Ovary (tissue), 9 donors: ENCODE data around the gene C1QB. TPM values are rescaled to one million over a fixed set of nuclear protein-coding genes. Genes with fewer than 3 reads are reported as not detected.

ENCODE experiments used
- DNase-seq, 5 donors: peaks; one replicate each; pipeline ENCODE4 v3.0.0-alpha.2; 2019 to 2020
- H3K27ac ChIP-seq, 2 donors: fragments of 200-600 bp; one replicate each; pipeline versions ENCODE4 v1.5.1 to v1.8.0; 2019 to 2022
- H3K27me3 ChIP-seq: fragments of 200-600 bp; one replicate; pipeline ENCODE4 v1.8.0; 2022
- H3K36me3 ChIP-seq: fragments of 200-600 bp; sonication (generic); one replicate; pipeline ENCODE4 v1.5.1; 2019
- H3K4me1 ChIP-seq: one replicate; pipeline ENCODE4 v1.8.1; 2013; ENCODE audit warnings: mild to moderate bottlenecking, moderate library complexity; ENCODE audit not compliant: insufficient read depth
- H3K4me3 ChIP-seq: fragments of 200-600 bp; sonication (generic); one replicate; pipeline ENCODE4 v1.5.1; 2017
- H3K9me3 ChIP-seq, 2 donors: fragments of 200-600 bp in 1 of 2; sonication (generic) in 1 of 2; one replicate each; pipeline versions ENCODE4 v1.5.1 to v1.8.1; 2013 to 2019; ENCODE audit warnings: mild to moderate bottlenecking in 1 of 2, moderate library complexity in 1 of 2
- EP300 ChIP-seq: sonication (generic); formaldehyde crosslinking; IDR thresholded peaks from one replicate; pipeline ENCODE4 v1.6.1; 2017; ENCODE audit warnings: antibody characterized with exemption
- POLR2A ChIP-seq: fragments of 450-650 bp; IDR thresholded peaks from one replicate; pipeline ENCODE4 v1.6.1; 2017; ENCODE audit warnings: antibody characterized with exemption, mild to moderate bottlenecking, moderate library complexity
- WGBS, 3 donors: extraction: QIAGEN DNeasy Blood & Tissue Kit in 1 of 3; methylation state at CpG; one replicate each; pipeline versions ENCODE4 v1.1.5 to v1.1.7; 2013 to 2017; 5-methylcytosine and 5-hydroxymethylcytosine counted together
- intact Hi-C, 4 donors: fragments of 100-400 bp; cut with DNase I; formaldehyde crosslinking; loops; one replicate each; pipeline versions ENCODE4 v1.11.0 to v1.15.1; 2022 to 2023
- polyA plus RNA-seq, 2 donors: library from polyadenylated mRNA; stranded (reverse); fragments of 200-250 nt in 1 of 2; fragments of 350-450 nt in 1 of 2; fragmentation: Illumina TruSeq in 1 of 2; extraction: RNeasy Lipid Tissue Mini Kit (QIAGEN cat#74804) in 1 of 2; gene quantifications; one replicate each; pipeline ENCODE4 v1.2.3, GENCODE V29; 2013 to 2014
- total RNA-seq, 7 donors: library from RNA; depleted of rRNA in 2 of 7; stranded (reverse); fragments of >200 nt in 2 of 7; fragmentation: NEBNext Ultra II Directional in 3 of 7; extraction: Animal tissue kit (Norgen Biotek cat#: 25700) in 3 of 7; gene quantifications; one replicate each; pipeline versions ENCODE4 v1.1.0 to v1.2.4, GENCODE V29; 2016 to 2023
- TF ChIP-seq, protein P1 (sequence below), 3 donors: fragments of 450-650 bp in 2 of 3; fragments of 200-600 bp in 1 of 3; IDR thresholded peaks; one replicate each; pipeline versions ENCODE4 v1.5.1 to v1.8.0; 2016 to 2022; ENCODE audit warnings: antibody characterized with exemption in 3 of 3, mild to moderate bottlenecking in 1 of 3
- donor health status: DM: no; HTN: no; CAD: no; lungs with moderate emphysema.
- donor health status: DM: no; HTN: no; CAD: no.
- donor health status: Bipolar disorder and iron deficiency.
- donor health status: DM: yes; HTN: yes; CAD: no.
- donor health status: DM: no; HTN: no; CAD: no.
- donor health status: DM: yes; HTN: yes; CAD: no.

C1QB gene
- total and polyA plus RNA-seq, 9 donors, result 26.5 to 206 (median 96.7) TPM

DNA sequence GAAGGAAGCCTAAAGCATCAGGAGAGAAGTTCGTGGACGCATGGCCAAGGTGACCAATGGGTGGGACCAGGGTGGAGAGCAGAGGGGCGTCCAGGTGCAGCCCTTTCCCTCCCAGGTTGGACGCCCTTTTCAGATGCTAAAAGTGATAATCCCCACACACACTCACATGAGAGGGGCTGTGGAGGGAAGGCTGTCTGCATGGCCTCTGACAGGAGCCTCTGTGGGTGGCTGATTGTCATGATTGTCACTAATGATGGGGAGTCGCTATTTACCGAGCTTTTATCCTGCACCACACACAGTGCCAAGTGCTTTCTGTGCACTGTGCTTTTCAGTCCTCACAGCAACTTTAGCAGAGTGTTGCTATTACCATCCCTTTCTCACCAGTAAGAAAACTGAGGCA, 43.7 kb upstream of the C1QB start:
- intact Hi-C loops, result no loop called here
- Histone ChIP-seq H3K9me3 (no peaks in the 10 kb centered on the region), H3K27me3 (no peaks in the 10 kb centered on the region)

DNA sequence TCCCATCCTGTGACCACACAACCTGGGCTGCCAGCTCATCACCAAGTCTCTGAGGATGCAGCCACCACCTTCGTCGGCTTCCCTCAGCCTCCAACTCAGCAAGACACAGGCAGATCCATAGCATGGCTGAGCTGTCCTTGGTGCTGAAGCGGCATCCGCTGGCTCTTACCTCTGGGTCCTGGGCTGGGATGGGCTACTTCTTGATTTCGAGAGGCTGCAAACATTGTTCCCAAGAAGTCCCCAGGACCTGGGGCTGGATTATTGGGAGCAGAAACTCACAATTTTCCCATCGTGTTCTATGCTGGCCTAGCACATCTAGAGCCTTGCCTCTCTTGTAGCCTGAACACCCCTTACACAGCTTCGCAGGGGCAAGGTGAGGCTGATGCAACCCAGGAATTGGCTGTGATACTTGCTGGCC, 41.5 kb upstream of the C1QB start:
- peak in 4 of 5 donors; percentile 35 to 79 (median 53) for DNase-seq
- Histone ChIP-seq H3K27ac (no peak overlapping the region), H3K4me1 (no peaks in the 10 kb centered on the region), H3K27me3 (no peaks in the 10 kb centered on the region), H3K9me3 (no peaks in the 10 kb centered on the region), H3K4me3 (no peak overlapping the region), H3K36me3 (no peaks in the 10 kb centered on the region)
- intact Hi-C loops, result no loop called here
- WGBS, 3 donors, result 15 to 24% (median 17%) methylated on average over 7 of the region's 7 CpGs
- TF ChIP-seq, protein P1, sequence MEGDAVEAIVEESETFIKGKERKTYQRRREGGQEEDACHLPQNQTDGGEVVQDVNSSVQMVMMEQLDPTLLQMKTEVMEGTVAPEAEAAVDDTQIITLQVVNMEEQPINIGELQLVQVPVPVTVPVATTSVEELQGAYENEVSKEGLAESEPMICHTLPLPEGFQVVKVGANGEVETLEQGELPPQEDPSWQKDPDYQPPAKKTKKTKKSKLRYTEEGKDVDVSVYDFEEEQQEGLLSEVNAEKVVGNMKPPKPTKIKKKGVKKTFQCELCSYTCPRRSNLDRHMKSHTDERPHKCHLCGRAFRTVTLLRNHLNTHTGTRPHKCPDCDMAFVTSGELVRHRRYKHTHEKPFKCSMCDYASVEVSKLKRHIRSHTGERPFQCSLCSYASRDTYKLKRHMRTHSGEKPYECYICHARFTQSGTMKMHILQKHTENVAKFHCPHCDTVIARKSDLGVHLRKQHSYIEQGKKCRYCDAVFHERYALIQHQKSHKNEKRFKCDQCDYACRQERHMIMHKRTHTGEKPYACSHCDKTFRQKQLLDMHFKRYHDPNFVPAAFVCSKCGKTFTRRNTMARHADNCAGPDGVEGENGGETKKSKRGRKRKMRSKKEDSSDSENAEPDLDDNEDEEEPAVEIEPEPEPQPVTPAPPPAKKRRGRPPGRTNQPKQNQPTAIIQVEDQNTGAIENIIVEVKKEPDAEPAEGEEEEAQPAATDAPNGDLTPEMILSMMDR (IDR thresholded peaks at IDR 0.05), result no peak
- TF ChIP-seq POLR2A (no peak), EP300 (no peak)

More for the DNA sequence above, 43.7 kb upstream of the C1QB start:
- WGBS, 3 donors, result 10 to 17% (median 10%) methylated on average over 6 of the region's 6 CpGs
- H3K4me3 ChIP-seq, result no peak overlapping the region
- H3K27ac ChIP-seq, result no peak overlapping the region
- H3K36me3 ChIP-seq, result no peaks in the 10 kb centered on the region
- no peak for DNase-seq
- TF ChIP-seq, protein P1 (IDR thresholded peaks at IDR 0.05), result no peak
- TF ChIP-seq POLR2A (no peak), EP300 (no peak)
- H3K4me1 ChIP-seq, result no peaks in the 10 kb centered on the region

DNA sequence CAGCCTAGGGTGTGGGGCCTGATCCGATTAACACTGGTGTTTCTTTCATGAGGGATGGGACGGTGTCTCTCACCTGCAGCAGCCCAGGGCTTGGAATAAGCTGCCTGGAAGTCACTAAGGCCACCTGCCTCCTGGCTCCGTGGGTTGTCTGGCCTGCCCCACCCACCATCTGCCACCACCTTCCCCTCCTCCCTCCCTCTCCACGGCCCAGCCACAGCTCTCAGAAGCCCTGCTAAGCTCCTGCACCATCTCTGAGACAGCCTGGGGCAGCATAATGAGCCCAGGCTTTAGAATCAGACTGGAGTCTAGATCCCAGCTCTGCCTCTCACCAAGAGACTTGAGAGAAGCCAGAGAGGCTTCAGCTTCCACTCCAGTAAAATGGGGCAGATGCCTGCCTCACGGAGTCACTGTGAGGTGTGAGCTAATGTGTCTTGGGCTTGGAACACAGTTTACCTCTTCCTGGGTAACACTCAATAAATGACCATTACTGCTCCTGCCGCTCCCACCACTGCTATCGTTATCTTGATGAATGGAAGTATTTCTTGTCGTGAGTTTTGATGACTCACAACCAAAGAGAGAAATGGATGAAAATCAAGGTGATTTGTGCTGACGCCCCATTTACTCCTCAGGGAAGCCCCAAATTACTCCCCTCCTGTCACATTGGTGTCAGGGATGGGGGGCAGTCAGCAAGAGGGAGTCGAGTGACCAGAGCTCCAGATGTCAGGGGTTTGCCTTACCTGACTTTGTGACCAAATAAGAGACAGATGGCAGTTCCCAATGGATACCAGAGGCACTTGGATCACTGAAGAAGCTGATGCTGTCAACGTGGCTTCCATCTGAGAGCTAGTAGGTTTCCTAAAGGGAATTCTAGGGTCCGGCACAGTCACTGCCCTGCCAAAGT, 40.1 kb upstream of the C1QB start:
- Histone ChIP-seq H3K9me3 (no peaks in the 10 kb centered on the region), H3K27ac (no peak overlapping the region), H3K4me1 (no peaks in the 10 kb centered on the region), H3K27me3 (no peaks in the 10 kb centered on the region), H3K36me3 (no peaks in the 10 kb centered on the region), H3K4me3 (no peak overlapping the region)
- 38 to 47% (median 41%) methylated on average over 12 of the region's 12 CpGs for WGBS, 3 donors
- intact Hi-C loops, result no loop called here
- no peak for TF ChIP-seq EP300
- no peak for TF ChIP-seq POLR2A
- TF ChIP-seq, protein P1 (IDR thresholded peaks at IDR 0.05), result no peak
- no peak for DNase-seq

- intact Hi-C loops, result no loop called here
- H3K27me3 ChIP-seq, result no peaks in the 10 kb centered on the region
Measured at GRCh38 chr1:22613572-22613918, 39.5 kb upstream of the C1QB start.

More at GRCh38 chr1:22613572-22613918, 39.5 kb upstream of the C1QB start:
- WGBS, 3 donors, result 58 to 67% (median 66%) methylated on average over 5 of the region's 5 CpGs
- Histone ChIP-seq H3K36me3 (no peaks in the 10 kb centered on the region), H3K4me1 (no peaks in the 10 kb centered on the region), H3K27ac (no peak overlapping the region), H3K9me3 (no peaks in the 10 kb centered on the region), H3K4me3 (no peak overlapping the region)
- no peak for DNase-seq
- TF ChIP-seq POLR2A (no peak), EP300 (no peak)
- TF ChIP-seq, protein P1 (IDR thresholded peaks at IDR 0.05), result no peak
